PFSK-1 (cell line): ENCODE data around the gene RAMP2.
A peak's percentile ranks its signal among the peaks of the same experiment; 100 is the strongest.

Source experiments
- FOXP2 ChIP-seq: optimal IDR thresholded peaks from 2 replicates; pipeline ENCODE3; 2011; ENCODE audit warnings: borderline replicate concordance, control low read depth, inconsistent platforms; ENCODE audit not compliant: insufficient read depth; ENCODE audit errors: extremely low read length, extremely low read depth
- POLR2AphosphoS5 ChIP-seq: IDR thresholded peaks from 2 replicates; pipeline ENCODE4 v1.6.1; 2012; ENCODE audit warnings: low read depth, mild to moderate bottlenecking, control low read depth, low read length, moderate library complexity
- SIN3A ChIP-seq: IDR thresholded peaks from 2 replicates; pipeline ENCODE4 v1.6.1; 2012; ENCODE audit warnings: mild to moderate bottlenecking, low read length, moderate library complexity, borderline replicate concordance; ENCODE audit not compliant: insufficient read depth
- TAF1 ChIP-seq: IDR thresholded peaks from 2 replicates; pipeline ENCODE4 v1.6.1; 2012; ENCODE audit warnings: low read length, control low read depth, borderline replicate concordance; ENCODE audit not compliant: insufficient read depth
- TF ChIP-seq, protein P1 (sequence below), 2 experiments: IDR thresholded peaks; 2 replicates each; pipeline versions ENCODE4 v1.6.1 to v1.8.0; 2011 to 2012; ENCODE audit warnings: low read depth in 2 of 2, low read length in 2 of 2, control low read depth in 1 of 2, inconsistent platforms in 1 of 2, mild to moderate bottlenecking in 1 of 2, moderate library complexity in 1 of 2; ENCODE audit not compliant: insufficient read depth in 1 of 2

Gene RAMP2

GRCh38 chr17:42743595-42744282 is 17.3 kb upstream of the RAMP2 start:
- TF ChIP-seq, protein P1, sequence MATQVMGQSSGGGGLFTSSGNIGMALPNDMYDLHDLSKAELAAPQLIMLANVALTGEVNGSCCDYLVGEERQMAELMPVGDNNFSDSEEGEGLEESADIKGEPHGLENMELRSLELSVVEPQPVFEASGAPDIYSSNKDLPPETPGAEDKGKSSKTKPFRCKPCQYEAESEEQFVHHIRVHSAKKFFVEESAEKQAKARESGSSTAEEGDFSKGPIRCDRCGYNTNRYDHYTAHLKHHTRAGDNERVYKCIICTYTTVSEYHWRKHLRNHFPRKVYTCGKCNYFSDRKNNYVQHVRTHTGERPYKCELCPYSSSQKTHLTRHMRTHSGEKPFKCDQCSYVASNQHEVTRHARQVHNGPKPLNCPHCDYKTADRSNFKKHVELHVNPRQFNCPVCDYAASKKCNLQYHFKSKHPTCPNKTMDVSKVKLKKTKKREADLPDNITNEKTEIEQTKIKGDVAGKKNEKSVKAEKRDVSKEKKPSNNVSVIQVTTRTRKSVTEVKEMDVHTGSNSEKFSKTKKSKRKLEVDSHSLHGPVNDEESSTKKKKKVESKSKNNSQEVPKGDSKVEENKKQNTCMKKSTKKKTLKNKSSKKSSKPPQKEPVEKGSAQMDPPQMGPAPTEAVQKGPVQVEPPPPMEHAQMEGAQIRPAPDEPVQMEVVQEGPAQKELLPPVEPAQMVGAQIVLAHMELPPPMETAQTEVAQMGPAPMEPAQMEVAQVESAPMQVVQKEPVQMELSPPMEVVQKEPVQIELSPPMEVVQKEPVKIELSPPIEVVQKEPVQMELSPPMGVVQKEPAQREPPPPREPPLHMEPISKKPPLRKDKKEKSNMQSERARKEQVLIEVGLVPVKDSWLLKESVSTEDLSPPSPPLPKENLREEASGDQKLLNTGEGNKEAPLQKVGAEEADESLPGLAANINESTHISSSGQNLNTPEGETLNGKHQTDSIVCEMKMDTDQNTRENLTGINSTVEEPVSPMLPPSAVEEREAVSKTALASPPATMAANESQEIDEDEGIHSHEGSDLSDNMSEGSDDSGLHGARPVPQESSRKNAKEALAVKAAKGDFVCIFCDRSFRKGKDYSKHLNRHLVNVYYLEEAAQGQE (IDR thresholded peaks at IDR 0.05; ENCODE audit: insufficient read depth in 1 of 2, low read depth in 2 of 2, low read length in 2 of 2), result no peak
- TF ChIP-seq FOXP2 (no peak), SIN3A (no peak), POLR2AphosphoS5 (0 out of 2 replicates have a peak, but pooled peaks have one; percentile 8), TAF1 (no peak)

DNA sequence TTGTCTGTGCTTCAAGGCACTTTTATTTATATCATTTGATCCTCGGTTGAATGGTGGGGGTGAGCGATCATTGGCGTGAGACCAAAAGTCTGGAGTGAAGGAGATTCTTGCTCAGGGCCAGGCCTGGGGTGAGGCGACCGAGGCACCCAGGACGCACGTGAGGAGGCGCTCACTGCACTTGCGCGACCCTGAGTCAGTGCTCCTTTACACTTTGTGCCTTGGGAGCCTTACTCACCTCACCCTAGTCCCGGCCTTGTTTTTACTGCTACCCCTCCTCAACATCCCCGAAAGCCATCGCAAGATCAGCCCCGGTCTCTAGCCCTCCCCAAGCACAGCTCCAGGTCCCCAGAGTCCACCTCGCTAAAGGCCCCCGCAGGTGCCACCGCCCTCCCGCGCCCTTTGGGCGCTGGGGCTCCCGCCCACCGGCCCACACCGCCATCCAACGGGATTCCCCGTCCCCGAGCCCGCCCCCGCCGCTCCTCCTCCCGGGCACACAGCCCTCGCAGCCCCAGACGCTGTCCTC is 16.7 kb upstream of the RAMP2 start:
- TF ChIP-seq SIN3A (0 out of 2 replicates have a peak, but pooled peaks have one; percentile 35), POLR2AphosphoS5 (no peak), FOXP2 (no peak)

DNA sequence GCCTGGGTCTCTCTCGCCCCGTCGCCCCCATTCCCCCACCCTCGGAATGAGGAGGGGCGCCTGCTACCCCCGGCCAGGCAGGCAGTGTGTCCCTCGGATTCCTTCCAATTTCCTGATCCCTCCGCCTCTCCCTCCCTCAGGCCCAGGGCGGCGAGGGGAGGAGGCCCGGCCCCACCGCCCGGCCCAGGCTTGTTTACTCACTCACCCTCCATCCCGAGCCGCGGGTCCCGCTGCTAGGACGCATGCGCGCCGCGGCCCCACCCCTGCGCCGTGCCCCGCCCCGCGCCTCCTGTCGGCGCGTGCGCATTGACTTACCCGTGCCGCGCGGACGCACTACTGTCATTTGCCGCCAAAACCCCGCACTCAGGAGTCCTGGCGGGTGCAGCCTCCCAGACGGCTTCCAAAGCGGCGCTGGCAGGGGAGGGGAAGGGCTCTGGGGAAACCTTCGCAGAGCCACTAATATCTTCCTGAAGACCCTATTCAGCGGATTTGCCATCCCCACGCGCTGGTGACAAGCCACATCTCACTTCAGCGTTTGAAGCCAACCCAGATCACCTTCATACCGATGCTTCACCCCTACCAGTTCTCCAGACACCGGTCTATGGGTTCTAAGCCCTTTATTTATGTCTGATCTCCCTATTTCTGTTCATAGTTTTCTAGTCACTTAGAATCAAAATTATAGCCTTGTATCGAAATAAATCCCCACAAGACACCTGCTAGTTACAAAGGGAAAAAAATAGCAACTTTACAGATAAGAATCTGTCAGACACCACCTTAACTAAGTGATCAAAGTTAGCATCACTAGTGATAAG is 16.0 kb upstream of the RAMP2 start, which contains the start of gene EZH1:
Gene EZH1, minus strand, starts transcription at position 235 of the 812 bp plus-strand sequence. CDS start 16,099 bp downstream, outside the sequence.
- no peak; the same call in 1 of the 2 replicates for TF ChIP-seq TAF1
- TF ChIP-seq POLR2AphosphoS5, result peak; percentile 57; the same call in 1 of the 2 replicates
- TF ChIP-seq SIN3A, result no peak
- TF ChIP-seq, protein P1 (IDR thresholded peaks at IDR 0.05; ENCODE audit: insufficient read depth in 1 of 2, low read depth in 2 of 2, low read length in 2 of 2), result 0 out of 4 replicates have a peak, but pooled peaks of 1 of the 2 experiments have one; percentile 28
- TF ChIP-seq FOXP2, result peak; percentile 94

GRCh38 chr17:42748202-42748907 is 12.7 kb upstream of the RAMP2 start:
- TF ChIP-seq FOXP2, result no peak
- no peak for TF ChIP-seq POLR2AphosphoS5
- TF ChIP-seq, protein P1 (IDR thresholded peaks at IDR 0.05; ENCODE audit: insufficient read depth in 1 of 2, low read depth in 2 of 2, low read length in 2 of 2), result no peak
- no peak for TF ChIP-seq SIN3A
- TF ChIP-seq TAF1, result no peak
